Activated CD8-positive, alpha-beta T cell treated with anti-CD3 and anti-CD28 coated beads for 36 hours (primary cell): ENCODE data around the gene BMPER. TPM values are rescaled to one million over a fixed set of nuclear protein-coding genes. Genes with fewer than 3 reads are reported as not detected.

Experiments
- ATAC-seq: fragments of 200-7000 bp; cut with Tn5 transposase; one replicate; pipeline ENCODE4 v1.10.0; 2021; ENCODE audit warnings: mild to moderate bottlenecking, moderate library complexity
- CTCF ChIA-PET: fragments of 350-600 bp; sonication (Branson Sonifier 250); formaldehyde crosslinking; loops from one replicate; lab custom pipeline; 2021; ENCODE audit warnings: antibody characterized with exemption; lab: Charles Lee
- POLR2A ChIA-PET: fragments of 350-600 bp; sonication (Branson Sonifier 250); formaldehyde crosslinking; loops from one replicate; lab custom pipeline; 2021; ENCODE audit warnings: antibody characterized with exemption; lab: Charles Lee
- DNase-seq: peaks from one replicate; pipeline ENCODE4 v3.0.0-alpha.2; 2020
- H3K27ac Mint-ChIP-seq: one replicate; pipeline ENCODE4 v1.8.0; 2021; ENCODE audit warnings: mild to moderate bottlenecking, mixed read lengths
- H3K27me3 Mint-ChIP-seq: one replicate; pipeline ENCODE4 v1.8.0; 2021; ENCODE audit warnings: mixed read lengths
- H3K36me3 Mint-ChIP-seq: one replicate; pipeline ENCODE4 v1.8.0; 2021; ENCODE audit warnings: low read depth, mixed read lengths
- H3K4me1 Mint-ChIP-seq: one replicate; pipeline ENCODE4 v1.8.0; 2021; ENCODE audit warnings: low read depth, mixed read lengths
- H3K4me3 Mint-ChIP-seq: one replicate; pipeline ENCODE4 v1.8.0; 2021; ENCODE audit warnings: mild to moderate bottlenecking, moderate library complexity, mixed read lengths
- H3K9me3 Mint-ChIP-seq: one replicate; pipeline ENCODE4 v1.8.0; 2021; ENCODE audit warnings: mixed read lengths
- CTCF ChIP-seq: fragments of 200-600 bp; IDR thresholded peaks from one replicate; pipeline ENCODE4 v1.8.0; 2022; ENCODE audit warnings: antibody characterized with exemption, mild to moderate bottlenecking
- intact Hi-C: fragments of 100-400 bp; cut with micrococcal nuclease; formaldehyde crosslinking; loops from one replicate; pipeline ENCODE4 v1.10.0; 2022
- total RNA-seq, 2 experiments: library from RNA; stranded (reverse); gene quantifications; one replicate each; pipeline ENCODE4 v1.2.3, GENCODE V29; 2021

The BMPER gene
- total RNA-seq, 2 experiments from 2014 or later, result not detected

GRCh38 chr7:33932832-33933468, 27.6 kb downstream of the BMPER start:
- TF ChIP-seq CTCF, result peak; percentile 89
- H3K36me3 Mint-ChIP-seq, result no peaks in the 10 kb centered on the region
- H3K9me3 Mint-ChIP-seq, result no peaks in the 10 kb centered on the region
- ChIA-PET POLR2A (no interaction called here), CTCF (interaction anchor here (0.6 to 4.9 kb wide), 47 partner anchors 9 to 1168 kb away, joined by 3 to 35 read pairs (median 4); no protein-coding TSS in a partner anchor)
- intact Hi-C loops, result loop anchor here (5.0 to 10.0 kb wide), 2 partner anchors 688 to 746 kb away; no protein-coding TSS in a partner anchor
- no peak overlapping the region for H3K27ac Mint-ChIP-seq
- peak; percentile 56 for ATAC-seq
- DNase-seq, result peak; percentile 70
- peaks cover 4% of the 10 kb centered on the region for H3K4me1 Mint-ChIP-seq
- H3K27me3 Mint-ChIP-seq, result peaks cover 12% of the 10 kb centered on the region
- no peak overlapping the region for H3K4me3 Mint-ChIP-seq

GRCh38 chr7:33933611-33934281, 28.4 kb downstream of the BMPER start:
- Mint-ChIP-seq H3K4me3 (no peak overlapping the region), H3K27ac (no peak overlapping the region), H3K27me3 (peaks cover 14% of the 10 kb centered on the region), H3K36me3 (no peaks in the 10 kb centered on the region), H3K9me3 (no peaks in the 10 kb centered on the region), H3K4me1 (peaks cover 4% of the 10 kb centered on the region)
- POLR2A ChIA-PET, result no interaction called here
- ATAC-seq (no peak), DNase-seq (no peak)
- TF ChIP-seq CTCF, result no peak
- CTCF ChIA-PET, result interaction anchor here (0.6 to 4.9 kb wide), 37 partner anchors 10 to 1169 kb away, joined by 3 to 35 read pairs (median 4); no protein-coding TSS in a partner anchor
- intact Hi-C loops, result loop anchor here (5.0 to 10.0 kb wide), 2 partner anchors 689 to 746 kb away; no protein-coding TSS in a partner anchor

- intact Hi-C loops, result loop anchor here (5.0 to 10.0 kb wide), 2 partner anchors 690 to 747 kb away; no protein-coding TSS in a partner anchor
These were observed 29.1 kb downstream of the BMPER start for GRCh38 chr7:33934391-33934790.

GRCh38 chr7:33936503-33936902, 31.2 kb downstream of the BMPER start:
- H3K27ac Mint-ChIP-seq, result no peak overlapping the region
- peaks cover 14% of the 10 kb centered on the region for H3K27me3 Mint-ChIP-seq
- no peak for TF ChIP-seq CTCF
- CTCF ChIA-PET, result no interaction called here
- peaks cover 4% of the 10 kb centered on the region for H3K4me1 Mint-ChIP-seq
- no peak overlapping the region for H3K4me3 Mint-ChIP-seq
- H3K36me3 Mint-ChIP-seq, result no peaks in the 10 kb centered on the region
- DNase-seq, result no peak
- no peak for ATAC-seq
- POLR2A ChIA-PET, result no interaction called here
- intact Hi-C loops, result loop anchor here (10.0 kb wide), 1 partner anchor 692 kb away; no protein-coding TSS in a partner anchor
- H3K9me3 Mint-ChIP-seq, result no peaks in the 10 kb centered on the region

More at GRCh38 chr7:33934391-33934790, 29.1 kb downstream of the BMPER start:
- ATAC-seq (no peak), DNase-seq (no peak)
- POLR2A ChIA-PET, result no interaction called here
- no peaks in the 10 kb centered on the region for H3K9me3 Mint-ChIP-seq
- CTCF ChIA-PET, result interaction anchor here (0.8 to 4.9 kb wide), 6 partner anchors 8 to 748 kb away, joined by 3 to 35 read pairs (median 3); no protein-coding TSS in a partner anchor
- peaks cover 4% of the 10 kb centered on the region for H3K4me1 Mint-ChIP-seq
- no peak for TF ChIP-seq CTCF
- H3K4me3 Mint-ChIP-seq, result no peak overlapping the region
- no peak overlapping the region for H3K27ac Mint-ChIP-seq
- H3K27me3 Mint-ChIP-seq, result peaks cover 14% of the 10 kb centered on the region
- no peaks in the 10 kb centered on the region for H3K36me3 Mint-ChIP-seq

GRCh38 chr7:33937871-33938270, 32.5 kb downstream of the BMPER start:
- Mint-ChIP-seq H3K27ac (no peak overlapping the region), H3K9me3 (no peaks in the 10 kb centered on the region), H3K4me3 (no peak overlapping the region), H3K4me1 (peaks cover 2% of the 10 kb centered on the region), H3K36me3 (no peaks in the 10 kb centered on the region), H3K27me3 (peaks cover 8% of the 10 kb centered on the region)
- ChIA-PET POLR2A (no interaction called here), CTCF (no interaction called here)
- intact Hi-C loops, result loop anchor here (10.0 kb wide), 1 partner anchor 693 kb away; no protein-coding TSS in a partner anchor
- no peak for TF ChIP-seq CTCF
- DNase-seq (no peak), ATAC-seq (no peak)
